Smooth muscle cell (in vitro differentiated cells): ENCODE measurements around the gene NIPSNAP2. TPM values are rescaled to one million over a fixed set of nuclear protein-coding genes. Genes with fewer than 3 reads are reported as not detected.

Experiments used
- DNase-seq: peaks from one replicate; lab custom pipeline; 2025; ENCODE audit not compliant: unreplicated experiment; lab: John Stamatoyannopoulos, UW
- H2AFZ ChIP-seq: fragments of 200-600 bp; sonication (generic); 2 replicates; pipeline ENCODE4 v1.6.0; 2016; ENCODE audit warnings: antibody characterized with exemption, low read depth, mild to moderate bottlenecking
- H3F3A ChIP-seq: fragments of 200-600 bp; sonication (generic); 2 replicates; pipeline ENCODE4 v1.6.0; 2017; ENCODE audit warnings: antibody characterized with exemption, low read depth
- H3K27ac ChIP-seq: fragments of 200-600 bp; sonication (generic); 2 replicates; pipeline ENCODE4 v1.5.1; 2016; ENCODE audit warnings: low read depth, mild to moderate bottlenecking
- H3K27me3 ChIP-seq: fragments of 200-600 bp; sonication (generic); 2 replicates; pipeline ENCODE4 v1.6.1; 2016; ENCODE audit warnings: low read depth, mild to moderate bottlenecking
- H3K36me3 ChIP-seq: fragments of 200-600 bp; sonication (generic); 2 replicates; pipeline ENCODE4 v1.5.1; 2016; ENCODE audit warnings: low read depth
- H3K4me1 ChIP-seq: fragments of 200-600 bp; sonication (generic); 2 replicates; pipeline ENCODE4 v1.5.1; 2016; ENCODE audit warnings: low read depth
- H3K4me2 ChIP-seq: fragments of 200-600 bp; sonication (generic); 2 replicates; pipeline ENCODE4 v1.6.0; 2016; ENCODE audit warnings: mild to moderate bottlenecking
- H3K4me3 ChIP-seq: fragments of 200-600 bp; sonication (generic); 2 replicates; pipeline ENCODE4 v1.5.1; 2016; ENCODE audit warnings: mild to moderate bottlenecking
- H3K79me2 ChIP-seq: fragments of 200-600 bp; sonication (generic); 2 replicates; pipeline ENCODE4 v1.6.0; 2016; ENCODE audit warnings: low read depth, mild to moderate bottlenecking
- H3K9ac ChIP-seq: fragments of 200-600 bp; sonication (generic); 2 replicates; pipeline ENCODE4 v1.6.0; 2016; ENCODE audit warnings: low read depth
- H3K9me3 ChIP-seq: fragments of 200-600 bp; sonication (generic); replicated peaks from 2 replicates; pipeline ENCODE4 v1.5.1; 2016; ENCODE audit warnings: low read depth
- H4K20me1 ChIP-seq: fragments of 200-600 bp; sonication (generic); 2 replicates; pipeline ENCODE4 v1.6.0; 2016; ENCODE audit warnings: low read depth
- CTCF ChIP-seq: fragments of 200-600 bp; sonication (generic); IDR thresholded peaks from 2 replicates; pipeline ENCODE4 v1.5.1; 2017; ENCODE audit warnings: borderline replicate concordance, mild to moderate bottlenecking, antibody characterized with exemption; ENCODE audit not compliant: insufficient read depth, poor library complexity, severe bottlenecking
- WGBS: methylation state at CpG from one replicate; pipeline ENCODE4 v1.1.7; 2016; ENCODE audit warnings: low lambda C conversion rate; 5-methylcytosine and 5-hydroxymethylcytosine counted together
- polyA plus RNA-seq: library from polyadenylated mRNA; unstranded; fragments of >200 nt; fragmentation: Nextera tagmentation; extraction: Ambion mirVana; gene quantifications from 2 replicates; pipeline ENCODE4 v1.2.1, GENCODE V29; 2016
- total RNA-seq: library from RNA; depleted of rRNA; stranded (reverse); fragments of >200 nt; gene quantifications from 2 replicates; pipeline ENCODE4 v1.2.3, GENCODE V29; 2014

The NIPSNAP2 gene
- total and polyA plus RNA-seq, 2 experiments from 2014 or later = 41.2 to 44.7 TPM

GRCh38 chr7:55965805-55966421, 1.5 kb downstream of the NIPSNAP2 start:
- peaks cover 4% of the 10 kb centered on the region for H3K4me1 ChIP-seq
- peak overlapping the region; percentile 1 for H3K9ac ChIP-seq
- H3K27ac ChIP-seq = peak overlapping the region; percentile 71
- H3K4me2 ChIP-seq = peak overlapping the region; percentile 87
- no peaks in the 10 kb centered on the region for H3K36me3 ChIP-seq
- H3K79me2 ChIP-seq = peaks cover 47% of the 10 kb centered on the region
- no peak for TF ChIP-seq CTCF
- H3K9me3 ChIP-seq = no peaks in the 10 kb centered on the region
- H3F3A ChIP-seq = no peaks in the 10 kb centered on the region
- H3K27me3 ChIP-seq = no peaks in the 10 kb centered on the region
- no peak for DNase-seq
- WGBS = 64% methylated on average over 13 of the region's 13 CpGs
- H2AFZ ChIP-seq = no peak overlapping the region
- peak overlapping the region; percentile 70 for H3K4me3 ChIP-seq
- peaks cover 34% of the 10 kb centered on the region for H4K20me1 ChIP-seq

- Histone ChIP-seq H3K27me3 (no peaks in the 10 kb centered on the region), H3K79me2 (peaks cover 56% of the 10 kb centered on the region), H3K4me3 (no peak overlapping the region), H3K9me3 (no peaks in the 10 kb centered on the region), H3K4me1 (peaks cover 4% of the 10 kb centered on the region), H2AFZ (no peak overlapping the region), H3K27ac (no peak overlapping the region), H3K9ac (no peak overlapping the region), H3K4me2 (no peak overlapping the region), H3F3A (no peaks in the 10 kb centered on the region), H3K36me3 (no peaks in the 10 kb centered on the region), H4K20me1 (peaks cover 43% of the 10 kb centered on the region)
- no peak for TF ChIP-seq CTCF
- no peak for DNase-seq
- 87% methylated on average over 6 of the region's 6 CpGs for WGBS
These were observed 2.5 kb downstream of the NIPSNAP2 start for GRCh38 chr7:55966851-55967250.

GRCh38 chr7:55969391-55969790, 5.0 kb downstream of the NIPSNAP2 start:
- peaks cover 72% of the 10 kb centered on the region for H3K79me2 ChIP-seq
- 91% methylated on average over 11 of the region's 11 CpGs for WGBS
- H3K27me3 ChIP-seq = no peaks in the 10 kb centered on the region
- H3K4me1 ChIP-seq = peaks cover 4% of the 10 kb centered on the region
- H3K9ac ChIP-seq = no peak overlapping the region
- no peaks in the 10 kb centered on the region for H3F3A ChIP-seq
- no peak overlapping the region for H3K27ac ChIP-seq
- peaks cover 69% of the 10 kb centered on the region for H4K20me1 ChIP-seq
- H3K4me2 ChIP-seq = no peak overlapping the region
- H3K4me3 ChIP-seq = no peak overlapping the region
- H3K9me3 ChIP-seq = no peaks in the 10 kb centered on the region
- no peak for TF ChIP-seq CTCF
- no peak overlapping the region for H2AFZ ChIP-seq
- DNase-seq = no peak
- no peaks in the 10 kb centered on the region for H3K36me3 ChIP-seq

- Histone ChIP-seq H3K27me3 (no peaks in the 10 kb centered on the region), H3K4me3 (no peak overlapping the region), H3F3A (no peaks in the 10 kb centered on the region), H2AFZ (no peak overlapping the region), H3K36me3 (no peaks in the 10 kb centered on the region), H3K4me2 (no peak overlapping the region), H3K27ac (no peak overlapping the region), H3K4me1 (no peaks in the 10 kb centered on the region), H3K9ac (no peak overlapping the region), H3K79me2 (peaks cover 70% of the 10 kb centered on the region), H4K20me1 (peaks cover 80% of the 10 kb centered on the region), H3K9me3 (no peaks in the 10 kb centered on the region)
- no peak for DNase-seq
- WGBS = 98% methylated on average over 7 of the region's 7 CpGs
- no peak for TF ChIP-seq CTCF
These were observed 6.2 kb downstream of the NIPSNAP2 start for GRCh38 chr7:55970561-55970960.
